Left colon (tissue), 2 donors: Measurements from ENCODE around the gene NMNAT3. TPM values are rescaled to one million over a fixed set of nuclear protein-coding genes. Genes with fewer than 3 reads are reported as not detected.
A peak's percentile ranks its signal among the peaks of the same experiment; 100 is the strongest.

Experiments used
- ATAC-seq: fragments of 200-7000 bp; cut with Tn5 transposase; one replicate; pipeline ENCODE4 v1.9.1; 2020; ENCODE audit warnings: mild to moderate bottlenecking, moderate library complexity
- DNase-seq, 2 donors: peaks; one replicate each; pipeline ENCODE4 v3.0.0-alpha.2; 2020
- intact Hi-C, 2 donors: fragments of 100-400 bp; cut with DNase I in 1 of 2; cut with micrococcal nuclease in 1 of 2; formaldehyde crosslinking; loops; one replicate each; pipeline versions ENCODE4 v1.11.2 to v1.14.0; 2022; cut with DNase I, micrococcal nuclease
- long read RNA-seq: library from polyadenylated mRNA; unstranded; transcript quantifications from one replicate; pipeline ENCODE4 v2.0.0, GENCODE V29; 2021
- total RNA-seq, 2 donors: library from RNA; stranded (reverse); fragmentation: NEBNext Ultra II Directional; extraction: Animal tissue kit (Norgen Biotek cat#: 25700); gene quantifications; one replicate each; pipeline ENCODE4 v1.2.1, GENCODE V29; 2021
- donor health status: DM: no; HTN: no; CAD: no.
- donor health status: DM: yes; HTN: yes; CAD: no.

NMNAT3 gene
- total RNA-seq, result 1 to 10 TPM; 6.2 to 8.7 TPM
- long read RNA-seq, partial matches to known transcripts, result 0 of 7 reads
- long read RNA-seq, other reads (novel, unspliced or antisense), result 5 of 7 reads

DNA sequence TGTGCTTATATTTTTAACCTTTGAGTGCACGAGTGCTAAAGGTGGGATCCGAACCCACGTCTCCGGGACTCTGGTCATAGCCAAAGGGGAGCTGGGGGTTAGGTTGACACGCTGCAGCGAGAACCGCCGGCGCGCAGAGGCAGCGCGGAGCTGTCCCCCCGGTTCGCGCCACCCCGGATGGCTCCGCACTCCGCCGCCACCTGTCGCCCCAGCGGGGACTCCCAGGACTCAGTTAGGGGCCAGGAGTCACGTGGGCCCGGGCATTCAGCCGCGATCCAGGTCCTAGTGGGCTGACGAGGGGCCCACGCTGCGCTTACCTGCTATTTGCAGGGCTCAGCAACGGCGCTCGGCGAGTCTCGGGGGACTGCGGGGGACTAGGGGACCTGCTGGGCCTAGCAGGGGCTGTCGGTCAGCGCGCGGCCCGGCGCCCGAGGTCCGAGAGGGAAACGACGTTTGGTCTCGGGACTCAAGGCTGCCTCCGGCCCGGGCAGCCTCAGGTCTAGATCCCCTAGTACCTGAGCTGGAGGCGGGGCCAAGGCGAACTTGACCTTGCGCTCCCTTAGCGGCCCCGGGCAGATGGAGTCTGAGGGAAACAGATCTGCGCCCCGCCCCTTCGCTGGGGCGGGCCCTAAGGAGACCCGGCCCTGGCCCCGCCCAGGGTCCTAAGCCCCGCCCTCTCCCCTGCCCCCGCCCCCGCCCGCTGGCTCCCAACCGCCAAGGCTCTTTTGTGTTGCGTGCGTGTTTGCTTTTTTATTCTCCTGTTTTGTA, at the start of gene NMNAT3:
NMNAT3 (minus strand) TSS at position 585 of the 768 bp plus-strand sequence. CDS start 50,248 bp downstream, outside the sequence.
- ATAC-seq (peak; percentile 99), DNase-seq (peak; percentile 90 to 95)
- intact Hi-C loops, result no loop called here

DNA sequence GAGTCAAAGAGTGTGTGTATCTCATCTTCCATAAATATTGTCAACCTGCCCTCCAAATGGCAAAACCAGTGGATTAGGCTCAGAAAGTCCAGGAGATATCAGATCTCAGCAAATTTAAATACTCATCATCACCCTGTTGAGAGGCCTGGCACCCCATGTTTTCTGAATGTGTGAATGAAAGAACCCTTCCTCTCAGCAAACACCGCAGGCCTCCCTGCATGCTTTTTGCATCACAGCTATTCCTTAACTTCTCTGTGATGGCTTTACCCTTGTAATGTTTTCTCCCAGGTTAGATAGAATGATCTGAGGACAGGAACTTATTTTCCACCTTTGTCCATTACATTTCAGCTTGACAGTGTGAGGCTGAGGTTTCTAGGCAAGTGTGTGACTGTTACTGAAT, 43.6 kb upstream of the NMNAT3 start:
- no peak for ATAC-seq
- intact Hi-C loops, result no loop called here
- no peak for DNase-seq

DNA sequence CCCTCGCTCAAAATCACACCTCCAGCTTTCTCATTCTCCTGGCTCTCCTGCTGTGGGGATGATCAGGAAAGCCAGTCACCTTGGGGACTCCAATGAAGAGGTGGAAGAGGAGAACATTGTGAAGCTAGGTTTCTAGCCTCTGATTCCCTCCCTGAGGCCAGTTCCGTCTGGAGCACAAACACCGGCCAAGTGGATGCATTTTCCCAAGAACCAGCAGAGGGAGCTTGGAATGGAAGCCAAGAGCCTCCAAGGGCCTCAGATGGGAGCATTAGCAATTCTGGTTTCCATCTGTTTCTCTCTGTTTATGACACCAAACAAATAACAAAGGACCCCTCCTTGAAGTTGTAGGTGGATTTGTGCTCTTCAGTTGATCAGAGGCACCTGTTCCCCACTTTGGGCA, 40.6 kb upstream of the NMNAT3 start:
- DNase-seq, result peak in 1 of 2 donors; percentile 7
- intact Hi-C loops, result no loop called here
- ATAC-seq, result peak; percentile 25

DNA sequence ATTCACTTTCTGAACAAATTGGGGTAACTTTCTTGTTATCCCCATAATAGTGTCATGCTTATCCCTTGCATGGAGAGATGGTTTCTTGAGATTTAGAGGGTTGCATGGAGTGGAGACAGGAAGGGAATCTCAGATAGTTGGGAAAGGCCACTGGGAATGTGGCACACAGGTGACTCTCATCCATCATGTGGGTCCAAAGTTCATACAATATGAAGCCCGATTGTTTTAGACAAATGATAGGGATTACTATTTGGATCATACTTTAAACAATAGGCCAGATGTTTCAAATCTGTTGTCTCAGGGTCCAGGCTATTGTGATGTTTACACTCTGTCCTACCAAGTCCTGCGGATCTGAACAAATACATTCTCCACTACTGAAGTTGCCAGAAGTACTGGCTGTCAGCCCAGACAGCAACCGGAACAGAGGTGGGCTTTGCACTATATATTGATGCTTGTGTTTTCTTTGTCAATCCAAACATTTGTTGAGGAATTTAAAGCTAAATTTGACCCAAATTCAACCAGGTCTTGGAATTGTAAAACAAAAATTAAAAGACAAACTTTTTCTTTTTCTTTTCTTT, 39.2 kb upstream of the NMNAT3 start:
- no peak for ATAC-seq

DNA sequence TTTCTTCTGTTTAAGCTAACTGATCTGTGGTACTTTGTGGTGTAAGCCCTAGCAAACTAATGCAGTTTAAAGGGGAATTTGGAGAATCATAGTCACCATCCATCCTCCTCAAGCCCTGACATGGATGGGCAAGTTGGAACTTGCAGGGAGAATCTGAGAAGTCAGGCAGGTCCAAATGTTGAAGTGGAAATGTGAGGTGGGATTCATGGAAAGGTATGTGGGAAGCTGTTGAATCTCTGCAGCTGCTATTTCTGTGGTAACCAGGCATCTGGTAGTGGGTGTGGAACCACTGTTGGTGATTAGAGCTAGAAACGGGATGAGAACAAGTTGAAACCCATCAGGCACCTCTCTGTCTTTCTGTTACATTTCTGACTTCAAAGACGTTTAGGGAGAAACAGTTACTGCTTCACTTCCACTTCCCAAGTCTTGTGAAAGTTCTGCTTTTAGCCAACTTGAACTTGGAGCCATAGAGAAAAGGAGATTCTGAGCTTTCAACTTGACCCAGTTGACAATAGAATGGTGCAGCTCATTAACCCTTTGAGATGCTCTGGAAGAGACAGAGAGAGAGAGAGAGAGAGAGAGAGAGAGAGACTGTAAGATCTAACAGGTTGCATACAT, 38.1 kb upstream of the NMNAT3 start:
- intact Hi-C loops, result no loop called here
- no peak for ATAC-seq
- DNase-seq, result no peak

More for the DNA sequence above, 39.2 kb upstream of the NMNAT3 start:
- DNase-seq, result no peak
- intact Hi-C loops, result no loop called here

DNA sequence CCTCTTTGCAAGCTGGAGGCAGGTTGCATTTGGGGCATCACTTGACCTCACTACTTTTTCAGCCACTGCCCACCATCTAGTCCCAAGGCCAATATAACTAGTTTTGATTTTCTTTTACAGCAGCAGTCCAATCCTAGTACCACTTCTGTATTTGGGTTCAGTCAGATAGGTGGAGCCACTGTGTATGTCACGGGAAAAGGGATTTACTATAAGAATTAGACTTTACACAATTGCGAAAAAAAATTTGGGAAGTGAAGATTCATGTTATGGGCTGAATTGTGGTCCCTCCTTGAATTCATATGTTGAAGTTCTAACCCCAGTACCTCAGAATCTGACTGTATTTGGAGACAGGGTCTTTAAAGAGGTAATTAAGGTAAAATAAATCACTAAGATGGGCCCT, 37.4 kb upstream of the NMNAT3 start:
- DNase-seq (no peak), ATAC-seq (no peak)
- intact Hi-C loops, result no loop called here

DNA sequence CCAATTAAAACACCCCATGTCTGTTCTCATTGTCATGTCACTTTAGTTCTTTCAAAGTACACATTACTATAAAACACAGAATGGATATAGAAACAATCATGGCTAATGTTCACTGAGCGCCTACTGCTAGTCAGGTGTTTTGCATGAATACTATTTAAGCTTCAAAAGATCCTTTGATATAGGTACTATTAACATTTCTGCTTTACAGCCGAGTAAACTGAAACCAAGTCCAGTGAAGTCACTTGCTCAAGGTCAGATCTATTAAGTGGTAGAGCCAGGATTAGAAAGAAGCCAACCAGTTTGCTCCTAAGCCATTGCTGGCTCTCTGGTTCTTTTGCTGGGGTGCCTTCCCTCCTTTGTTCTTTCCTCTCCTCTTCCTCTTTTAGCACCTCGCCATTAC, 32.4 kb upstream of the NMNAT3 start:
- no peak for DNase-seq
- intact Hi-C loops, result no loop called here
- ATAC-seq, result peak; percentile 12

DNA sequence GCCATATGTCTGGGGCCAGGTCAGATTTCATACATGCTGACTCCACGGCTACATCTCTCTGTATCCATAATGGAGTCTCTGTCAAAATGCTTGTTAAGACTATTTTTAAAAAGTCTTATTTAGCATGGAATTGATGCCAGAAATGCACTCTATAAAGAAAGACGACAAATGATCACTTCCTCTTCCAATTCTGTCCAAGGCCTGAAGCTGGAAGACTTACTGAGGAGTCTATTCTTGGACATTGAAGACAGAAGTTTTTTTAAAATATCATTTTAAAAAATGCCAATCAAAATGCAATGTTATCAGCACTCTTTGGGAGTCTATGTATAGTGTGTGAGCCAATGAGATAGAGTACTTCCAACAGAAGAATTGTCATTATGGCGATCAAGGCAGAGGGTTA, 27.9 kb upstream of the NMNAT3 start:
- intact Hi-C loops, result no loop called here
- no peak for ATAC-seq
- no peak for DNase-seq

DNA sequence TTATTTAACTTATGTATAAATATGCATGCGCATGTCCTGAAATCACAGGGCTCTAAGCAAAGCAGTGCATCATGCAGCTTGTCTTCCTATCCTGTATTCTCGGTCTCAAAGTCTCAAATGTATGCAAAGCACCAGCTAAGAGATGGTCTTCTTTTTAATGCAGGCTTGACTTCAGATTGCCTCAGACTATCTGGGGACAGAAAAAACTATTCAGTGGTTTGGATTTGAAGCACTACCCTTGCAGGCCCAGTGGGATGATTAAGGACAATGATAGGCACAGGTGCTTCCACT, 18.5 kb upstream of the NMNAT3 start:
- no peak for ATAC-seq
- DNase-seq, result no peak
- intact Hi-C loops, result no loop called here

DNA sequence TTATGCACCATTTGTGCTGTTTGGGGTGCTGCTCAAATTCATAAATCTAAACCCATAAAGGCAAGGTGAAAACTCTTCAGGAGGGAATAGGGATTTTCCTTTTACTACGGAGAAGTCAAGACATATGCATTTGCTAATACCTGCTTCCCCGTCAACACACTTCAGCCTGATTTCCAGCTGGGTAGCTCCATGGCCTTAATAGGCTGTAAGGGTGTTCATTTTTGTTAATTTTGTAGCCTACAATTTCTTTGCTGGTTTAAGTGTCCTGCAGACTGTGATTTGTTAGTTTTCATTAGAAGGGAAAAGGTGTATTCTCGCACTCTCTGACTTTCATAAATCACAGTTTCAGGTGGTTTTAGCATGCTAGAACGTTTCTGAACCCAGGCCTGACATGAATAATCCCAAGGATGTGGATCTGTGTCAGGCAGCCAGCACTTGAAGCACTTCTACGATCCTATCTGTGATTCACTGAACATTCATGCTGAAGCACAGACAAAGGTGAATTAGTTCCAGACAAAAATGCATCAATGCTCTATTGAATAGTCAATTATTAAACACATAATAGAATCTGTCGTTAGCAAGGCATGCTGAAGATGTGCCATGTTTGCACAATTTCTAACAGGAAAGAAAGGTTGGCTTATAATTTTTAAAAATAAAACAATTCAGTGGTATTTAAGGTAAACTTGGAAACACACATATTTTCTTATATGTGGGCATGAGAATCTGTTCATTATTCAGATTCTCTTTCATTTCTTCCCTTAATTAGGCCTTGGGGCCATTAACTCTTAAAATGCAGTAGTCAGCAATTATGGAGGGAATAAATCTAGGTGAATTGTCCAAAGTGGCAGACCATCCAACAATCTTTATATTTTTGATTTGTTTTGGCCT, 17.9 kb upstream of the NMNAT3 start:
- intact Hi-C loops, result no loop called here
- ATAC-seq (no peak), DNase-seq (no peak)

DNA sequence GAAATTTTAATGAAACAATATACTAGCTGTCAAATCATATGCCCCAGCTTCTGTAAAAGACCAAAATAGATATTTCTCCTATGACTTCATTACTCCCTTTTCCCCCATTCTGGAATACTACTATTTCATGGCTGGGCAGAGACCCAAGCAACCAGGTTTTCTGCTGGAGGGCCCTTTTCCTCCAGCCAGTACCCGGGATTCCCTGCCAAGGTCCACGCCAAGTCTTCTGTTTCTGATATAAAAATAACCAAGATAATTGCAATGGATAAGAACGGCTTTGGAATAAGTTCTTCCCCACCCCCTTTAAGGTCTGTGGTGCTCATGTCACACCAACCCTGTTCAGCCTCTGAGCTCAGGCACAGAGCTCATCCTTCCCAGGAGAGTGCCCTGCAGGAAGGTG, 17.2 kb upstream of the NMNAT3 start:
- intact Hi-C loops, result no loop called here
- ATAC-seq (no peak), DNase-seq (no peak)

DNA sequence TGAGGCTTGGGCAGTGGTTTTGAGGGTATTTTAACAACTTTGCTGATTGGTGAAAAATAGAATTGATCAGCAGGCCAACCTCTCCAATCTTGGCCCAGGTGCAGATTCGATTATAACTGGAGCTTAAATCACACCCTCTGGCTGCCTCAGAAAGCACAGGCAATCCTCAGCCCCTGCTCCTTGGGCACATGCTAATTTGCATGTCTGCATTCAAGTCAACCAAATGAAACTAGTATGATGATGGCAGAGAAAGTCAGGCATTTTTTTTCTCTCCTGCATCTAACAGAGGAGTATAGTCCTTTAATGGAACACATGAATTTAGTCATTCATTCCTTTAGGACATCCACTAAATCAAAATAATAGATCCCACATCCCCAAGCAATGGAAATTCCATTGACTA, 16.8 kb upstream of the NMNAT3 start:
- no peak for DNase-seq
- no peak for ATAC-seq
- intact Hi-C loops, result no loop called here

DNA sequence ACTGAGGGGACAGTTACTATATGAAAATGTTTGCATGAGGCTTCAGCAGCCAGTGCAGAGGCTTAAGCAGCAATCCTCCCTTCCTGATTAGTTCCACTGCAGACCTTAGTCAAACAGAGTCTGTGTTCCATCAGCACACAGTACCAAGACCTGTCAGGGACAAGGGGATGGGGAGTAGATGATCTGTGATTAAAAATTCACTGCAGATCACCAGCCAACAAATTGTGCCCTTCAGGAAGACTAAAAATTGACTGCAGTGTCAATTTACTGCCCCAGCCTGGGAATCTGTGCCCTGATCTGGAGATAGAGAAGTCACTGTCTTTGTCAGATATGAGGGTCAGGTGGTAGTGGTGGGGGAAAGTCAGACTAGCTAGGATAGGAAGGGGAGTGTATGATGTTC, 13.8 kb upstream of the NMNAT3 start:
- DNase-seq, result no peak
- intact Hi-C loops, result no loop called here
- no peak for ATAC-seq

DNA sequence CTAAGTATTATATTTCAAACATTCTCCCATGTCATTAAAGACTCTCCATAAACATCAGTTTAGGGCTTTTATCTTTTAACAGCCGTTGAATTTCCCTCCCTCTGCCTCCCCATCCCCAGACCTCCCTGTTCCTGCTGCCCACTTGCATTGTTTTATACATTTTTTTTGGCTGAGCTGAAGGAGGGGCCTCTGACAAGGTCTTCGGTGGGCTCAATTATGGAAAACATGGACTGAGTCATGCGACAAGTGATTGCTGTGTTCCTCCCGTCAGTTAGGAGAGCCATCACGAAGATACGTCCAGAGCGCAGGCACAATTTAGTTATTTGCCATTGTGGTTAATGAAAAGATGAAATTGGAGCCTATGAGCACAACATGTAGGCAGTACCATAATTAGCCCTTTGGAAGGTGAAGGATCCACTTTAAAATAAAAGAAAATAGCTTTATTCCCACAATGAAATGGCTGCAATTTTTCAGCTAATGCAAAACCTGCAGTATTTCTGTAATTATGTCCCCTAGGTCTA, 12.0 kb upstream of the NMNAT3 start:
- ATAC-seq, result no peak
- intact Hi-C loops, result no loop called here
- no peak for DNase-seq

DNA sequence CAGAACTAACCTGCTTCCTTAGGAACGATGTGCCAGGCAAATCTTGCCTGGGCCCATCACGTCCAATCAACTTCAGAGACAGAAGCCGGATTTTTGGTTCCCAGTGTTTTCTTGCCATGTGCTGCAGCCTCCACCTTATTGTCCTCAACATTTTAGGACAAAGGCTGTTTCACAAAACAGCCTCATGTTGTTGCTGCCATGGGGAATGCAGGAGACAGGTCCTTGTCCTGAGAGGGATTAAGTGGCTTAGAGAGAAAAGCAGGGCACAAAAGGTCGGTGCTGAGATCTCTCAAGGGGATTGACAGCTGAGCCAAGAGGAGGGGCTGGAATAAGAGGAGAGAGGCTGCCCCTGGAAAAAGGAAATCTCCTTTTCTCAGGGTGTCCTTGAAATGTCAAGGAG, 11.3 kb upstream of the NMNAT3 start:
- intact Hi-C loops, result no loop called here
- DNase-seq (no peak), ATAC-seq (no peak)

DNA sequence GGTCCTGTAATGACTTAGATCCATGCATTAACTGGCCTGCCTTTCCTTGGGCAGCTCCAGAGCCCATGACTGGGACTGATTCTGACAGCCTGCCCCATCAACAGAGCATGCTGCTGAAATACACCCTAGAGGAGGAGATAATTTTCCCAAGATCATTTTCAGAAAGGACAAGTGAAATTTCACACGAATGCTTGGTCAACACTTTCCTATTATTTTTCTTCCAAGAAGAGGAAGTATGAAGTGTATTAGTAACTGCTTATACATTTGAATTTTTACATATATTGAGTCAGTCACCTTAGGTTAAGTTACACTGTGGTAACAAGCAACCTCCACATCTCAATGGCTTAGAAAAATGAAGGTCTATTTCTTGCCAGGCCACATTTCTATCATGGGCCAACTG, 9.7 kb upstream of the NMNAT3 start:
- DNase-seq, result no peak
- intact Hi-C loops, result no loop called here
- no peak for ATAC-seq

DNA sequence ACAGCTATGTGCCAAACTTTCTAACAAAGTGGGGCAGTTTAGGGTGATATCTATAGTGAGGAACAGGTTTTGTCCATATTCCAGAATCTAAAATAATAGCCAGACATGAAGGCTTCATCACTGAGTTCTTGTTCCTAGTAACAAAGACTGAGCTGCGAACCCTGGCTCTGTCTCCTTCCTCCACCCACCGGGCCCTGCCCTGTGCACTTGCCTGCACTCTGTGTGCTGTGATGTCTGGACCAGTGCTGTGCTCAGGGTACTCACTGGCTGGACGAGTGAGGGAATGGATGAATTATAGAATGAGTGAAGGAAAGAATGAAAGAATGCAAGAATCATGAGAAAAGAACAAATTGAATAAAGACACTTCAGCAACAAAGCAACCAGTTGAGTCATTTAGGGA, 8.9 kb upstream of the NMNAT3 start:
- ATAC-seq, result no peak
- intact Hi-C loops, result no loop called here

DNA sequence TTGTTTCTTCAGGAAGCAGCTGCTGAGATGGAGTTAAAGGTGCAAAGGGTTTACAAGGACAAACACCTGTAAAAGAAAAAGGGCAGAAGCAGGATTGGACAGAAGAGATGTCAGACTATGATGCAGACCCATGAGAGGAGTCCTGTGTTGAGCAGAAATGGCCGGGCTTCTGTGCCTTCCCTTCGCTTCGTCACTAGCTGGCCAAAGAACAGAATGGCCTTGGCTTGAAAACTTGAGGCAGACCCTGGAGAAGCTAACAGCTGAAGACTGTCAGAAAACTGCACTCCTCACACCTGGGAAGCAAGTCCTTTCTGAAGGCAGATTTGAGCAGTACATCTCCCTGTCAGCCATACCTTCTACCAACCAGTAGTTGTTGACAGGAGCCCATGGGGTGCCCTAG, 8.4 kb upstream of the NMNAT3 start:
- ATAC-seq (no peak), DNase-seq (no peak)
- intact Hi-C loops, result no loop called here

More for the DNA sequence above, 8.9 kb upstream of the NMNAT3 start:
- DNase-seq, result no peak

DNA sequence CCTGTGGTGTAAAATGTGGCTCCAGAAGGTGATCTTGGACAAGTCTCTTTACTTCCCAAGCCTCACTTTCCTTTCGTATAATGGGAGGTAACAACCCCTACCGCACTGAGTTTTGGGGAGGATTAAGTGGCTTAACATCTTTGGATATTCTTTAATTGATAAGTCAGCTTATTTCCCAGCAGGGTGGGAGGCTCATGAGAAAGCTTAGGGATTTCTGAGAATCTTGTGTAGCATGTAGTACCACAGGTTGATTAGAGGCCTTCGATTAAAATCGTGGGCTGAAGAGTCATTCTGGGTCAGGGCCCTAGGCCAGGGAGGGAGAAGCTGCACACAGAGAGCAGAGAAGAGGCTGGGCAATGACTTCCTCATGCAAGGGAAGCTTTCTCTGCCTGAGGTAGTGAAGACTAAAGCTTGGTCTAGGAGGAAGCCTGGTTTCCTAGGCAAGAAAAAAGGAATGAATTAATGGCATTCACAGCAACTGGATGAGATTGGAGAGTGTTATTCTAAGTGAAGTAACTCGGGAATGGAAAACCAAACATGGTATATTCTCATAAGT, 1.5 kb upstream of the NMNAT3 start:
- intact Hi-C loops, result no loop called here
- DNase-seq, result no peak
- no peak for ATAC-seq
